DMS53 treated with DMSO at 0.1 percent for 48 hours (cell line): ENCODE measurements around the gene TRIM37.
"Not testable (repeated sequence)": the region's sequence is repeated elsewhere in the genome, so short reads cannot be mapped to it uniquely, and the experiment has no call there.

Experiments
- DNase-seq: peaks from one replicate; lab custom pipeline; 2025; ENCODE audit not compliant: unreplicated experiment; lab: John Stamatoyannopoulos, UW

TRIM37 gene, protein sequence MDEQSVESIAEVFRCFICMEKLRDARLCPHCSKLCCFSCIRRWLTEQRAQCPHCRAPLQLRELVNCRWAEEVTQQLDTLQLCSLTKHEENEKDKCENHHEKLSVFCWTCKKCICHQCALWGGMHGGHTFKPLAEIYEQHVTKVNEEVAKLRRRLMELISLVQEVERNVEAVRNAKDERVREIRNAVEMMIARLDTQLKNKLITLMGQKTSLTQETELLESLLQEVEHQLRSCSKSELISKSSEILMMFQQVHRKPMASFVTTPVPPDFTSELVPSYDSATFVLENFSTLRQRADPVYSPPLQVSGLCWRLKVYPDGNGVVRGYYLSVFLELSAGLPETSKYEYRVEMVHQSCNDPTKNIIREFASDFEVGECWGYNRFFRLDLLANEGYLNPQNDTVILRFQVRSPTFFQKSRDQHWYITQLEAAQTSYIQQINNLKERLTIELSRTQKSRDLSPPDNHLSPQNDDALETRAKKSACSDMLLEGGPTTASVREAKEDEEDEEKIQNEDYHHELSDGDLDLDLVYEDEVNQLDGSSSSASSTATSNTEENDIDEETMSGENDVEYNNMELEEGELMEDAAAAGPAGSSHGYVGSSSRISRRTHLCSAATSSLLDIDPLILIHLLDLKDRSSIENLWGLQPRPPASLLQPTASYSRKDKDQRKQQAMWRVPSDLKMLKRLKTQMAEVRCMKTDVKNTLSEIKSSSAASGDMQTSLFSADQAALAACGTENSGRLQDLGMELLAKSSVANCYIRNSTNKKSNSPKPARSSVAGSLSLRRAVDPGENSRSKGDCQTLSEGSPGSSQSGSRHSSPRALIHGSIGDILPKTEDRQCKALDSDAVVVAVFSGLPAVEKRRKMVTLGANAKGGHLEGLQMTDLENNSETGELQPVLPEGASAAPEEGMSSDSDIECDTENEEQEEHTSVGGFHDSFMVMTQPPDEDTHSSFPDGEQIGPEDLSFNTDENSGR

GRCh38 chr17:59106463-59107305 lies at the start of gene TRIM37:
Gene TRIM37 (minus strand): TSS chr17:59106880. CDS start chr17:59106461, 419 bp downstream.
- DNase-seq, result peak; percentile 94

DNA sequence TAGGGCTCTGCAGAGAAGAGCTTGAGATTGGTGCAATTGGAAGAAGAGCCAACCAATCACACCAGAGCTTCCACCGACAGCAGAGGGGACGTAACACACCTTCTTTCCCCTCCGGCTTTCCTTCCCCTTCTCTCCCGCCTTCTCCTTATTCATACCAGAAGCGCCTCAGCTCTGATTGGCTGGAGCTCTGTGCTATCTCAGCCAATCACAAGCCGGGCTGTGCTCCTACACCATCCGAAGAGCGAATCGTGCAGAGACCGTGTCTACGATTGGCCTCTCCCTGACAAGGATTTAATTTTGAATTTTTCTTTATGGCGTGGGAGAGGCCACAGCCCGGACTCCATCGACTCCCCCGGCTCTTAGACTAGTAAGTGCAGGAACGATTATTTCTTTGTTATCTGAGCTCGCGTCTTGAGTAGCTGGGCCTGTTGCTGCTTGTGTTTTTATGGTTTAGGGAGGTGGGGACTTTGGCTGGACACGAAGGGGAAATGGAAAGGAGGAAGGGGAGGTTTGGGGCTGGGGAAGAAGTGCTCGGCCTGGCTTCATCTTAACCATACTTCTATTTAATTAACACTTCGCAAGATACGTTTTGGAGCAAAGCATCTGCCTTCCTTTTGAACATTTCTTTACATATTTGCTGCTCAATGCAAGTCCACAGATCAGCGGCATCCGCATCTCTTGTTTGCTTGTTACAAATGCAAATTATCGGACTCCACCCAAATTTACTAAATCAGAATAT lies 48.9 kb upstream of the TRIM37 start, which contains the start of gene PRR11:
PRR11 (plus strand) TSS at position 308 of the 739 bp plus-strand sequence. CDS start 14,007 bp downstream, outside the sequence.
- peak; percentile 100 for DNase-seq

GRCh38 chr17:59154721-59155438 lies 48.2 kb upstream of the TRIM37 start, which contains the start of gene SKA2:
Gene SKA2 (minus strand): TSS chr17:59155186. CDS start chr17:59155163, 23 bp downstream.
- peak; percentile 100 for DNase-seq

DNA sequence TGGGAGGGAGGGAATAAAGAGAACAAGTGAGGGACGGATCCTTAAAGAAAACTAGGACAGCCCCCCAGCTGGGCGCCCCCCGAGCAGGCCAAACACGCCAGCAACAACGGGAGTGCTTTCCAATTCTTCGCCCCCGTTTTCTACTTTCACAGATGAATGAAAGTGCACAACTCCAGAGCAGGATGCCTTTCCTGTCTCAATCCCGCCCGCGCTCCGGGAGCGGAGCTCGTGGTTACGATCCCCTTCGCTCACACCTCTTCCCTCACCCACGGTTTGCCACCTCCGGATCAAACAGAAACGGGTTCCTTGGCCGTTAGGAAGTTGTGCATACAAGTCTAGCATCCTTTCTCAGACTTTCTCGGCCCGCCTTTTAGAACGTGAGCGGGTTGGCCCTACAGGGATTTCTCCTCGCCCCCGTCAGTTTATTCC lies 47.6 kb upstream of the TRIM37 start:
- DNase-seq, result peak; percentile 23

DNA sequence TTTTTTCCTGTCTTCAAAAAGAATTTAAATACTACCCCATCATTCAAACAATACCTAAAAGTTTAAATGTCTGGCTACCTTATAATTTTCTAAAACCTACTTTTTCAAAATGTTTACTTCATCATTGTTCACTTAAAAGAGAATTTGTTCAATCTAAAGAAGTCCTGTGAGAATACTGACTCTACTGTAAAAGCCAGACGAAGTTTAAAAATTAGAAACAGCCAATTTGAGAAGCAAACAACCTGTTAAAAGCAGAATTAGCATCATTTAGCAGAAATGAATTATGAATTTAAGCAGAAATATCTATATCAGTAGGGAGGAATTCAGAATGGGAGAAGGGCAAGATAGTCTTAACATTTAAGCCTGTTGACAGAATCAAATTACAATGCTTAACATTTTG lies 46.2 kb upstream of the TRIM37 start:
- no peak for DNase-seq

- DNase-seq, result no peak
Observed at GRCh38 chr17:59151591-59151990, 44.9 kb upstream of the TRIM37 start.

GRCh38 chr17:59151006-59151405 lies 44.3 kb upstream of the TRIM37 start:
- no peak for DNase-seq

DNA sequence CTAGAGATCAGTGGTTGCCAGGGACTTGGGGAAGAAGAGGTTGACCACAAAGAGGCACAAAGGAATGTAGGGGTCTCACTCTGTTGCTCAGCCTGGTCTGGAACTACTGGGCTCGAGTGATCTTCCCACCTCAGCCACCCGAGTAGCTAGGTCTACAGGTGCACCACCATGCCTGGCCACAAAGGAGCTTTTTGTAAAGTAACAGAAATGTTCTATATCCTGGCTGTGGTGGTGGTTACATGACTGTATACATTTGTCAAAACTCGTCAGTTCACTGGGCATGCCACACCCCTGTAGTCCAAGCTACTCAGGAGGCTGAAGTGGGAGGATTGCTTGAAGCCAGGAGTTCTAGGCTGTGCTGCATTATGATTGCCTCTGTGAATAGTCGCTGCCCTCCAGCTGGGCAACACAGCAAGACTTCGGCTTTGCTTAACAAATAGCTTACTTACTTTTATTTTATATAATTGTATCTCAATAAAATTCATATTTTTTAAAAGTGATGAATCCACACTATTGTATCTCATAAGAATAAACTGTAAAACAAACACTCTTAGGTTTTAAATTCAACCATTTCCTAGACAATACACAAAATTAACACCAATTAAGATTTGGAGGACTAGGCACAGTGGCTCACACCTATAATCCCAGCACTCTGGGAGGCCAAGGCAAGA lies 43.3 kb upstream of the TRIM37 start:
- no peak for DNase-seq

DNA sequence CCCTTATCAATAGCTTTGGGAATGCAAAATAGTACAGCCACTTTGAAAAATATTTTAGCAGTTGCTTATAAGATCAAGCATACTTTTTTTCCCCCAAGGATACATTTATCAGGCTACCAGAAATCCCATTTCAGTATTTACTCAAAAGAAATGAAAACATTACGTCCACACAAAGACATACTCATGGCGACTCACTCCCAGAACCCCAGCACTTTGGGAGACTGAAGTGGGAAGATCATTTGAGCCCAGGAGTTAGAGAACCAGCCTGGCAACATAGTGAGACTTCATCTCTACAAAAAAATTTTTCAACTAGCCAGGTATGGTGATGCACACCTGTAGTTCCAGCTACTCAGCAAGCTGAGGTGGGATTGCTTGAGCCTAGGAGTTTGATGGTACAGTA lies 42.4 kb upstream of the TRIM37 start:
- DNase-seq, result no peak

DNA sequence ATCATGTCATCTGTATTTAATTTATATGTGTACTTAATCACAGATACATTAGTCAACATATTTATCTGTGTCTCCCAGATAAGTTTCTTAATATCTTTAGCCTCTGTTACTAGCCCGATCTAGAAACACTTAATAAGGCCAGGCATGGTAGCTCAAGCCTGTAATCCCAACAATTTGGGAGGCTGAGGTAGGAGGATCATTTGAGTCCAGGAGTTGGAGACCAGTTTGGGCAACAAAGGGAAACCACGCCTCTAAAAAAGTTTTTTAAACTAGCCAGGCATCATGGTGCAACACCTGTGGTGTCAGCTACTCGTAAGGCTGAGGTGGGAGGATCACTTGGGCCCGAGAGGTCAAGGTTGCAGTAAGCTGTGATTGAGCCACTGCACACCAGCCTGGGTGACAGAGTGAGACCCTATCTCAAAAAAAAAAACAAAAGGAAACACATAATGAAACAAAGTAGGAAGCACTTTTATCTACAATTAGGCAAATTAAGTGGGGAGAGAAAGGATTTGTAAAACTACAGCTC lies 39.0 kb upstream of the TRIM37 start:
- no peak for DNase-seq

GRCh38 chr17:59141860-59142259 lies 35.2 kb upstream of the TRIM37 start:
- DNase-seq, result no peak

GRCh38 chr17:59139939-59140338 lies 33.3 kb upstream of the TRIM37 start:
- no peak for DNase-seq

DNA sequence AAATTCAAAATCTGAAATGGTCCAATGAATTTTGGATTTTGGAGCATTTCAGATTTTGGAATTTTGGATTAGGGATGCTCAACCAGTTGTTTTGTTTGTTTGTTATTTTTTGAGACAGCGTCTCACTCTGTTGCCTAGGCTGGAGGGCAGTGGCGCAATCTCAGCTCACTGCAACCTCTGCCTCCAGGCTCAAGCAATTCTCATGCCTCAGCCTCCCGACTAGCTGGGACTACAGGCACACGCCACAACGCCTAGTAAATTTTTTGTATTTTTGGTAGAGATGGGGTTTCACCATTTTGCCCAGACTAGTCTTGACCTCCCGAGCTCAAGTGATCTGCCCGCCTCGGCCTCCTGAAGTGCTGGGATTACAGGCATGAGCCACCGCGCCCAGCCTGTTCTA lies 31.7 kb upstream of the TRIM37 start:
- not testable (repeated sequence) for DNase-seq

- DNase-seq, result no peak
Observed at GRCh38 chr17:59131131-59131530, 24.5 kb upstream of the TRIM37 start.

- DNase-seq, result no peak
Observed at GRCh38 chr17:59129814-59130213, 23.1 kb upstream of the TRIM37 start.

GRCh38 chr17:59126809-59127417 lies 20.2 kb upstream of the TRIM37 start:
- DNase-seq, result no peak

GRCh38 chr17:59124665-59125064 lies 18.0 kb upstream of the TRIM37 start:
- DNase-seq, result no peak

GRCh38 chr17:59121901-59122480 lies 15.3 kb upstream of the TRIM37 start:
- no peak for DNase-seq
